T-helper 22 cell (primary cell): ENCODE measurements around the gene CD84.
"Not testable (repeated sequence)": the region's sequence is repeated elsewhere in the genome, so short reads cannot be mapped to it uniquely, and the experiment has no call there.

ENCODE experiments used
- DNase-seq: peaks from one replicate; pipeline ENCODE4 v3.0.0-alpha.2; 2020; ENCODE audit warnings: low read depth

Gene CD84

DNA sequence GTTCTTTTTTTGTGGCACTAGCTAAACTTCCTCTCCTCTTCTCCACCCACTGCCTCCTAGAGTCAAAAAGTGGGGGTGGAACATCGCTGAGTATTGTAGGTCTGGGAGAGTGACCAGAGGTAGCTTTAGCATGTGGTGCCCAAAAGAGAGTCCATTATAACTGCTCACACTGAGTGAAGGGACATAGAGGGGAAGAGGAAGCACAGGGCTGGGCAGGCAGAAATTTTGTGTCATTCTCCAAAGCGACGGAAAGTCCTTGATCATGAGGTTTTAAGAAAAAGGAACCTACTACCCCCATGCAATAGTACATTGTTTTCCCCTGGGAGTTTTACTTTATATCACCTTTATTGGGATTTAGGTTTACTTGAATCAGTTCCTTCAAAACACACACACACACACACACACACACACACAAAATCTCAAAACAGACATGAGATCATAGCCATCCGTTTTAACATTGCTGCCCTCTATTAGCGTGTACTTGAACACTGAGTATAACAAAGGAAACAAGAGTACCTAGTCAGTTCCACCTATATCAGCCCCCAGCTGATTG is 4.1 kb downstream of the CD84 start:
- DNase-seq: no peak

DNA sequence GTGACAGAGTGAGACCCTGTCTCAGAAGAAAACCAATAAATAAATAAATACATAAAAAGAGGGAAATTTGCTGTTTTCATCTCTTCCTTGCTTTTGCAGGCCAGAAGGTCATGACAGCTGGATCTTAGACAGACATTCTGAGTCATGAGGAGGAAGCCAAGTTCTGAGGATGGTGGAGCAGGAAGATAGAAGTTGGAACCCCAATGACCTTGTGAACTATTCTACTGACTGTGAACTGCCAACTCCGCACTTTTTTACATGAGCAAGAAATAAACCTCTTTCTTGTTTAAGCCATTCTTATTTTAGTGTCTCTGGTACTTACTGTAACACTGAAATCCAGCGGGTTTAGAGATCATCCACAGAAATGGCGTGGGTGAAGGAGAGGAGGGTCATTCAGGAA is 8.5 kb downstream of the CD84 start:
- no peak for DNase-seq

DNA sequence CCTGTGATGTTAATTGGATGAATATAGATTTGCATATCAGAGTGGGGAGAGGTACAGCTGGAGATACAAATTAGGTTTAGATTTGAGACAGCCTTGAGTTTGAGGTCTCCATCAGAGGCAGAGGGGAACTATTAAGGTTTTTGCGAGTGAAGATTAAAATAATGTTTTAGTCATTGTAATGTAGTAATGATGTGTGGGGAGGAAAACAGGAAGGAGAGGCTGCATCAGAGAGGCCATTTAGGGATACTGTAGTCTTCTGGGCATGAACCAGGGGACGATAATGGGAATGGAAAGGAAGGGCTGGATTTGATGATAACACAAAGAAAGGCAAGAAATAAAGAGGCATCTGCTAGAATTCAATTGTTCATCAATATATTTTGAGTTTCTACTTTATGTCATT is 9.5 kb downstream of the CD84 start:
- DNase-seq: no peak

DNA sequence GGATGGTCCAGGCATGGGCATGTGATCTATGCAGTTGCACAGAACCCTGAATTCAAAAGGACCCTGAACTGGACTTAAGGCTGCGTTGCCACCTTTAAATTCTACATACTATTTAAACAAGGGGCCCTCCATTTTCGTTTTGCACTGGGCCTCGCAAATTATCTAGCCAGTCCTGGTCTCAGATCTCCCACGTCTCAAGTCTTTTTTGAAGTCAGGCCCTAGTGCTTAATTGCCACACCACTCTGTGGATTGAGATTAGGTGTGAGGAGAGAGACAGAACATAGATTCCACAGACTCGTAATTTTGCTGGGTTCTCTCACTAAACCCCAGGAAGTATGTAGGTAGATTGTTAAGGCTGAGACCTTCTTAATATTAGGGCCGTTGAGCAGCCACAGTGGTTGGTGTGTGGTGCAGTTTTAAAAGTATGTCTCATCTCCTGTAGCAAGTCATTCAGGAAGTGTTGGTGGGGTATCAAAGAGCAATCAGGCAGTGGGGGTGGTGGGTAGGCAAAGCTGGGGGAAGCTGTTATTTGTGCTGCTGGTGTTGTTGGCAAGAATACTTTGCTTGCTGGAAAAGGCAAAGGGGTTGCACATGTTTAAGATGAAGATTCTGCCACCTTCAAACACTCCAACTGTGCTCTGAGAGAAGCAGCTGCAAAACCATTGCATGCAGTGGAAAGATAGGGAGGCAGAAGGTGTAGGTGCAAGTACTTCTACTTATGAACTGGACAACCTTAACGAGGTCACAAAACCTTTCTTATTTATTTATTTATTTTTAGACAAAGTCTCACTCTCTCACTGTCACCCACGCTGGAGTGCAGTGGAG is 11.2 kb downstream of the CD84 start:
- DNase-seq: peak; percentile 74

DNA sequence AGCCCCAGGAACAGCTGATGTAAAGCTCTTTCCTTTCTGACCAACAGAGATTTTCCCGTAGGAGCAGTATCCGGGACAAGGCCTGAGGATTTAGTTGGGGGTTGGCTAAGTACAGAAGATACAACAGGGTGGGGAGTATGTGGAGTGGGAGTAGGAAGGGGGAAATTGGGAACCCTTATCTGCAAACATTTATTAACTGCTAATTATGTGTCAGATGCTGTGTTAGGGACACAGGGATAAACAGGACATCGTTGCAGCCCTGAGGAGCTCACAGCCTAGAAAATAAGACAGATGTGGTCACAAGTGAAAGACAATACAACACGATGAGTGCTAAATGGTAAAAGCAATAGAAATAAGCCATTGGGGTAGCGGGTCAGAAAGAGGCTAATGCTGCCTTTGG is 12.0 kb downstream of the CD84 start:
- DNase-seq: no peak

DNA sequence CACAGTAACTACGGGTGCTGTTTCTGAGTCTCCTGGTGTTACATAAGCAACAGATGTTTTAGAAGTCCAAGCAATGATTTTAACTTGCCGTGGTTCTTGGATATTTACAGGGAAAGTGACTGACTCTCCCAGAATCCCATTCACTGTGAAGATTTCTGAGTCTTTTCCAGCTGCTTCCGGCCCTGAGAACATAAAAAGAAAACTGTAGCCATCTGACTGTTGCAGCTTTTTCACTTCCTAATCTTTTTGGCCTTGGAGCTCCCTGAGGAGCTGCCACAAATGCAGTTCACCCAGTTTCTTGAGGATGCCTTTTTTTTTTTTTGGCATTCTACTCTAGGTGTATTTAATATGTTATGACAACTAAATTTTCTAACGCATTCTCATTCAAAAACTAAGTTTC is 13.7 kb downstream of the CD84 start:
- no peak for DNase-seq

DNA sequence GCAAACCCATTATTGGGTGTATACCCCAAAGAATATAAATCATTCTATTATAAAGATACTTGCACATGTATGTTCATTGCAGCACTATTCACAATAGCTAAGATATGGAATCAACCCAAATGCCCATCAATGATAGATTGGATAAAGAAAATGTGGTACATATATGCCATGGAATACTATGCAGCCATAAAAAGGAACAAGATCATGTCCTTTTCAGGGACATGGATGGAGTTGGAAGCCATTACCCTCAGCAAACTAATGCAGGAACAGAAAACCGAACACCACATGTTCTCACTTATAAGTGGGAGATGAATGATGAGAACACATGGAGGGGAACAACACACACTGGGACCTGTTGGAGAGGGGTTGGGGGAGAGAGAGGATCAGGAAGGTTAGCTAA is 16.1 kb downstream of the CD84 start:
- DNase-seq: not testable (repeated sequence)

DNA sequence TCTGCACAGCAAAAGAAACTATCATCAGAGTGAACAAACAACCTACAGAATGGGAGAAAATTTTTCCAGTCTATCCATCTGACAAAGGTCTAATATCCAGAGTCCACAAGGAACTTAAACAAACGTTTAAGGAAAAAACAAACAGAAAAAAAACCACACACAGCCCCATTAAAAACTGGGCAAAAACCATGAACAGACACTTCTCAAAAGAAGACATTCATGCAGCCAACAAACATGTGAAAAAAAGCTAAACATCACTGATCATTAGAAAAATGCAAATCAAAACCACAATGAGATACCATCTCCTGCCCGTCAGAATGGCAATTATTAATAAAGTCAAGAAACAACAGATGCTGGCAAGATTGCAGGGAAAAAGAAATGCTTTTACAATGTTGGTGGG is 16.6 kb downstream of the CD84 start:
- DNase-seq: not testable (repeated sequence)

DNA sequence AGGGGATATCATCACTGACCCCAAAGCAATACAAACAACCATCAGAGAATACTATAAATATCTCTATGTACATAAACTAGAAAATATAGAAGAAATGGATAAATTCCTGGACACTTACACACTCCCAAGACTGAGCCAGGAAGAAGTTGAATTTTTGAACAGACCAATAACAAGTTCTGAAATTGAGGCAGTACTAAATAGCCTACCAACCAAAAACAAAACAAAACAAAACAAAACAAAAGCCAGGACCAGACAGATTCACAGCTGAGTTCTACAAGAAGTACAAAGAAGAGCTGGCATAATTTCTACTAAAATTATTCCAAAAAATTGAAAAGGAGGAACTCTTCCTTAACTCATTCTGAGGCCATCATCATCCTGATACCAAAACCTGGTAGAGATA is 18.5 kb downstream of the CD84 start:
- DNase-seq: no peak

DNA sequence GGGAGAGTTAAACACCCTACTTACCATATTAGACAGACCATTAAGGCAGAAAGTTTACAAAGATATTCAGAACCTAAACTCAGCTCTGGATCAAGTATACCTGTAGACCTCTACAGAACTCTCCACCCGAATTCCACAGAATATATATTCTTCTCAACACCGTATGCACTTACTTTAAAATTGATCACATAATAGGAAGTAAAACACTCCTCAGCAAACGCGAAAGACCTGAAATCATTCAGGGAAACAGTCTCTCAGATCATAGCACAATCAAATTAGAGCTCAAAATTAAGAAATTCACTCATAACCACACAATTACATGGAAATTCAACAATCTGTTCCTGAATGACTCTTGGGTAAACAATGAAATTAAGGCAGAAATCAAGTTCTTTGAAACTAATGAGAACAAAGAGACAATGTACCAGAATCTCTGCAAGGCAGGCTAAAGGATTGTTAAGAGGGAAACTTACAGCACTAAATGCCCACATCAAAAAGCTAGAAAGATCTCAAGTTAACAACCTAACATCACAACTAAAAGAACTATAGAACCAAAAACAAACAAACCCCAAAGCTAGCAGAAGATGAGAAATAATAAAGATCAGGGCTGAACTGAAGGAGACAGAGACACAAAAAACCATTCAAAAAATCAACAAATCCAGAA is 19.1 kb downstream of the CD84 start:
- no peak for DNase-seq

DNA sequence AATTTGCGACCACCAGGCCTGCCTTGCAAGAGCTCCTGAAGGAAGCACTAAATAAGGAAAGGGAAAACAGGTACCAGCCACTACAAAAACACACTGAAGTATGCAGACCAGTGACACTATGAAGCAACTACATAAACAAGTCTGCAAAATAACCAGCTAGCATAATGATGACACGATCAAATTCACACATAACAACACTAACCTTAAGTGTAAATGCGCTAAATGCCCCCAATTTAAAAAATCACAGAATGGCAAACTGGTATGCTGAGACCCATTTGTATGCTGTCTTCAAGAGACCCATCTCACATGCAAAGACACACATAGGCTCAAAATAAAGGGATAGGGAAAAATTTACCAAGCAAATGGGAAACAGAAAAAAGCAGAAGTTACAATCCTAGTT is 19.9 kb downstream of the CD84 start:
- not testable (repeated sequence) for DNase-seq

DNA sequence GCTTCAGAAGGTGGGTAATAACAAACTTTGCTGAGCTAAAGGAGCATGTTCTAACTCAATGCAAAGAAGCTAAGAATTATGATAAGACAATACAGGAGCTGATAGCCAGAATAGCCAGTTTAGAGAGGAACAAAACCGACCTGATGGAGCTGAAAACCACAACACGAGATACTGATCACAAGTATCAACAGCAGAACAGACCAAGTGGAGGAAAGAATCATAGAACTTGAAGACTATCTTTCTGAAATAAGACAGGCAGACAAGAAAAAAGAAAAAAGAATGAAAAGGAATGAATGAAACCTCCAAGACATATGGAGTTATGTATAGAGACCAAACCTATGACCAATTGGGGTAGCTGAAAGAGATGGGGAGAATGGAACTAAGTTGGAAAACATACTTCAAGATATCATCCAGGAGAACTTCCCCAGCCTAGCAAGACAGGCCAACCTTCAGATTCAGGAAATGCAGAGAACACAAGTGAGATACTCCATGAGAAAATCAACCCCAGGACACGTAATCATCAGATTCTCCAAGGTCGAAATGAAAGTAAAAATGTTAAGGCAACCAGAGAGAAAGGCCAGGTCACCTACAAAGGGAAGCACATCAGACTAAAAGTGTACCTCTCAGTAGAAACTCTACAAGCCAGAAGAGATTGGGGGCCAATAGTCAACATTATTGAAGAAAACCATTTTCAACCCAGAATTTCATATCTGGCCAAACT is 20.5 kb downstream of the CD84 start:
- no peak for DNase-seq

DNA sequence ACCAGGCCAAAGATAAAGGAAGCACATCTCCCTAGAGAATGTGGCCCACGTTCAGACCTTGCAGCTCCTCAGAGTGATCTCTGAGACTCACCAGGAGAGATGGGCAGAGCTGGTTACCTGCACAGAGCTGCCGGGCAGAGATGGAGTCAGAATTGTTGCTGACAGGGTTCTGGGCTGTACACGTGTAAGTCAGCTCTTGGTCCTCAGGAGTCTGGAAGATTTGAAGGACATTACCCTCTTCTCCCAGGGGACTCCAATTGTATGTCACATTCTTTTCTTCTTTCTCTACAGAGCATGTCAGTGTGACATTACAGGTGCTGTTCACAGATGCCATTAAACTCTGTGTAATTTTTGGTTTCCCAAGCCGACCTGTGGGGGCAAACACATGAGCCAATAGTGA is 25.5 kb downstream of the CD84 start:
- no peak for DNase-seq

DNA sequence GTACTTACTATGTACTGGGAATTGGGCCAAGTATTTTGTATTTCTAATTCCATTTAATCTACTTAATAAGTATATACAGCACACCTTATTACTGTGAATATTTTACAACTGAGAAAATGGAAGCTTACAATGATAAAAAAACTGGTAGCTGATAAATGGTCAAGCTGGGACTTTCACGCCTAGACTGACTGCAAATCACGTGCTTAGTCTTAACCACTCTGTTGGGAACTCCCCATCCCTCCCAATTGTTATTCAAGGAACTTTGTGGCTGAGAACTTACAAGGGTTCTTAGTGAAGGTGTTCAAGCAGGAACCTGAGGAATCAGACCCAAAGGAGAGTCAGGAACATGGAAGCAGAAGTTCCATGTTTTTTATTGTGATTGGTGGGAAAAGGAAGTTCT is 26.9 kb downstream of the CD84 start:
- no peak for DNase-seq

DNA sequence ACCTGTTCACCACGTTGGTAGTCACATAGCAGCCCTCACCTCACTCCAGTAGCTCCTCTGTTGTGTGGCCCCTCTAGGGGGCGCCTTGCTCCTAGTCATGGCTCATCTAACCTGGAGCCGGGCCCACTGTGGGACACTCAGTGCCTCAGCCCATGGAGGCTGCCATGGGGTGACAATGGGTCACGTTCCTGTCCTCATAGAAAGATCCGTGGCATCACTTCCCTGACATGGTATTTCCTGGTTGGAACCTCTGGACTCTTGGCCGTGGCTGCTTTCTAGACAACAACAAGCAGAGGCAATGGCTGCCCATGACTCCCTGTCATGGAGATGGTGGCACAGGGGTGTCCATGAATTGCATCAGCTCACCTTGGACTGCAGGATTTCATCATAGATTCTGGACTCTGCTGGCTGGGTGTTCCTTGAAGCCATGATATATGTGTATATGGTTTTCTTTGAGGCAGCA is 28.7 kb downstream of the CD84 start:
- peak; percentile 10 for DNase-seq

DNA sequence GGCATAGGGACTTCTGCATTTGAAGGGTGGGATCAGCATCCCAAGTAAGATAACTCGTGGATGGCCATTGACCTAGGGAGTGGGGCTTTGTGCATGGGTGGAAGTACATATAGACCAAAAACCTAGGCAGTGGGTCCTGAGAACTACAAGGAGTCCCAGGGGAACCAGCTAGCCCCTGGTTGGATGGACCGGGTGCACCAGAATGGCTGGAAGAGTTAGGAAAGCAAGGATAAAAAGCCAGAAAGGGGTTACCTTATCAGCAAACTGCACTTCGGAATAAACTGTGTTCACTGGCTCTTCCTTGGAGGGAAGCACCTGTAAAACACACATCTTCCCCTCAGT is 29.7 kb downstream of the CD84 start:
- DNase-seq: no peak

DNA sequence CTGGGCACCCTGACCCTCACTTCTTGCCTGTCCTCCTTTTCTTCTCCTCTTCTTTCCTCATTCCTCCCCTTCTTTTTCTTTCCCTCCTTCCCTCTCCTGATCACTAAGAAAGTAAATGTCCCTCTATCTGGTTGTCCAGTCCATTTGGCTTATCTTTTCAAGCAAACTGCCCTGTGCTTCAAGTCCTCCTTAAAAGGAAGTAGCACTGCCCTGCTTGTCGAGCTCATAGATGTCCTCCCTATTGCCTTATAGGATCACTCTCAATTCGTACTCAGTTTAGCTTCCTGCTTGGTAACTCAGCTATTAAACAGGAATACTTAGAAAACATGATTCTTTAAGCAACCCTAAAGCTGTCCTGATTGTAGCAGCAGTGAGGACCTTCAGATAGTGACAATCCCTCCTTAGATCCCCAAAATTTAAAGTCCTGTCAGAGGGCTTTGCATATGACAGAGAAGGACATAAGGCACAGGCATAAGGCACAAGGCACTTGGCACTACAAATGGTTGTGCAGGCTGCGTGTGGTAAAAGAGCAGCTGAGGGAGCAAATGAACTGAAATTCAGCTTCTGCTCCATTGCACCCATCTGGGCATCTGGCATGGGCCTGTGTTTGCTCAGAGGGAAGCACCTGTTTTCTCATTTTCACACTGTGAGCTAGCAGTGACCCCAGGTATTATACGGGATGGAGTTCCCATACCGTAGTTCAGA is 30.2 kb downstream of the CD84 start:
- DNase-seq: no peak

DNA sequence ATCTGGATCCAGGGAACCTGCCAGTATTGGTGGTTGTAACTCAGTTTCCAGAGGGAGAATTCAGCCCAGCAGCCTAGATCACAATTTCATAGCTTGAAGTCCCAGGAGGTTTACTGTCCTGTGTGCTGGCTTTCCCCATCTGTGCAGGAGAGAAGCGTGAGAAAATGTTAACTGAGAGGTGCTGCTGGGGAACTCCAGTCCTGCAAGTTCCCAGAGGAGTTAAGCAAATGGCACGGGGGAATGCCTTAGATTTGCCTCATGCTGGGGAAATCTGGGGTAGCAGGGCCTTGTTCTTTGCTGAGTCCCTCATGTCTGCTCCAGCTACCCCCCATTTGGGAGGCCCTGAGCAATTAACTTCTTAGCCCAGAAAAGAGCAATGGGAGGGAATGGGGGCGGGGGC is 31.1 kb downstream of the CD84 start:
- DNase-seq: no peak

DNA sequence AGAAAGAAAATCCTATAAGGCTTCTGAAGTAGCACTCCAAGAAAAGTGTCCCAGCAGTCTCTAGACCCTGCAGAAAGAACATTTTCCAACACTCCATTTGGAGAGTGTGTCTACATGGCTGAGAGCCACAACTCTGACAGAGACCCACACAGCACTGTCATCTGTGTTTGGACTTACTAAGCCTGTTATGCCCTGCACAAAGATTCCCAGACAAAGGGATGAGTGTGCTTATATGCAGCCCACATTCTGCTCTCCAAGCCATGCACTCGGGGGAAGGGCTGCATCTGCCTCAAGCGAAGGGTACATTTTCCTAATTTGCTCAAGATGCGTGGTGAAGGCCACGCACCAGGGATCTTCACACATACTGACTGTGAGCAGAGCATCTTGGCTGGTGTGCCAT is 31.9 kb downstream of the CD84 start:
- no peak for DNase-seq

DNA sequence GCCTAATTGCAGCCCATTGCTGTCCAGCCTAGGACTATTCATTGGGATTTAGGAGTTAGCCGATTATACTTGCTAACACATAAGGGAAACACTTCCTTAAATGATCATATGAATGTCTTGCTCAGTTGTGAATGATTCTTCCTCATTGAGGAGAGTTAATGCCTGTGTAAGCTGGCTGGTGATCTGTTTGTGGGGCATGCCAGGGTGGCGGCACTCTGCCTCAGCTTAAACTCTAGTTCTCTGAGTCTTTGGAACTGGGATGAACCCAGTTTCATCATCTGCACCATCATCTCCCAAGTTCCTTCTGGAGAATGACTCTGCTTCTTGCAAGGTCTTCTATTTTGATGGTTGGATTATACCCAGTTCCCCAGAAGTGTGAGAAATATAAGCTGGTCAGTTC is 32.4 kb downstream of the CD84 start:
- no peak for DNase-seq

DNA sequence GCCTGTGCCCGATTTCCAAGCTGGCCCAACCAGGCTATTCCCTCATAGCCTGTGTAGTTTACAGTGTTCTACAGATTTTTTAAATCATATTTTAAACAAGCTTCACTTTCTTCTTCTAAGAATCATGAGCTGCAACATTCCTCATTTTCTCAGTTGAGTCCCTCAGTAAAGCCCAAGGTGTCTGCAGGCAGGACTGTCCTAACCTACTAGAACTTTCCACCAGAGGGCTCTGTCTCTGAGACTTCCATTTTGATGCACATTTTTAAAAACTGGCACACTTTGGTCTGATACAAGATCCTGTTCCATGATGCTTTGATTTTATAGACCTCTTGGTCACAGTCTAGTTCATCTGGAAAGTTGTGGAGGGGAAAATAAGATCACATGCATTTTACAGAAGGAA is 34.6 kb downstream of the CD84 start:
- DNase-seq: no peak

DNA sequence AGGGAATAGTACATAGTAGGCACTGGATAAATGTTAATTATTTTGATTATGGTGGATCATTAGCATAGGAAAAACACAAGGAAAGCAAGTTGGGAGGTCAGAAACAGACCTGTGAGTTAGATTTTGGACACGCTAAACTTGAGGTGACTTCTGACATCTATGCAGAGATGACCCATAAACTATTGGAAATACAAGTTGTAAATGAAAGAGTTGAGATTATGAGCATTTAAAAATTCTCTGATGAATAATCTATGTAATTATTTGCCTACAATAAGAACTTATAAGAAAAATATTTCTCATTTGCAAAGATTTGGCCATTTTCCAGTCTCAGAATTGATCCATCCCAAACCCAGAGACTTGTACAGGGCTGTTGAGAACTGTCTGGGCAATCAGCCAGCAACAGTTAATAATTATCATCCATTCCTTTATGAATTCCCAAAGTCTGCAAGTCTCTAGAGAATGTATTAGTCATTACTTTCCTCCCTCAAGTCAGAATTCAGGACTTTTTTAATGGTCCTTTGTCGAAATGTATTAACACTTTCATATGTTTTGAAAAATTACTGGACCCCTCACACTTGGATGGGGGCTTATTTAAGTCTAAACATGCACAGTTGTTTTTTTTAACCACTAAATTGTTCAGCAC is 36.9 kb downstream of the CD84 start:
- no peak for DNase-seq
